OCI-LY1 (cell line): ENCODE measurements around the gene PRSS8.

Experiments used
- H2AFZ ChIP-seq: fragments of 200-600 bp; sonication (generic), shearing (Covaris generic); 2 replicates; pipeline ENCODE4 v1.6.0; 2014; ENCODE audit warnings: antibody characterized with exemption, mild to moderate bottlenecking, low read length
- H3F3A ChIP-seq: fragments of 200-600 bp; sonication (generic), shearing (Covaris generic); 2 replicates; pipeline ENCODE4 v1.6.0; 2014; ENCODE audit warnings: mild to moderate bottlenecking, antibody characterized with exemption, low read length, moderate library complexity; ENCODE audit not compliant: insufficient read depth
- H3K27ac ChIP-seq: fragments of 200-600 bp; sonication (generic); 2 replicates; pipeline ENCODE4 v1.5.1; 2014; ENCODE audit warnings: low read length, mixed run types, mild to moderate bottlenecking, low read depth; ENCODE audit not compliant: poor library complexity, severe bottlenecking
- H3K27me3 ChIP-seq: fragments of 200-600 bp; sonication (generic); 2 replicates; pipeline ENCODE4 v1.6.0; 2014; ENCODE audit warnings: antibody characterized with exemption, mild to moderate bottlenecking, low read length, moderate library complexity; ENCODE audit not compliant: insufficient read depth
- H3K36me3 ChIP-seq: fragments of 200-600 bp; sonication (generic); 2 replicates; pipeline ENCODE4 v1.6.1; 2014; ENCODE audit warnings: mild to moderate bottlenecking, antibody characterized with exemption, low read length, moderate library complexity, mixed read lengths; ENCODE audit not compliant: insufficient read depth
- H3K4me1 ChIP-seq: fragments of 200-600 bp; sonication (generic); 2 replicates; pipeline ENCODE4 v1.5.1; 2014; ENCODE audit warnings: mild to moderate bottlenecking, low read length, moderate library complexity; ENCODE audit not compliant: insufficient read depth, severe bottlenecking
- H3K4me2 ChIP-seq: fragments of 200-600 bp; sonication (generic), shearing (Covaris generic); 2 replicates; pipeline ENCODE4 v1.6.1; 2014; ENCODE audit warnings: low read length
- H3K4me3 ChIP-seq: fragments of 200-600 bp; sonication (generic); 2 replicates; pipeline ENCODE4 v1.5.1; 2014; ENCODE audit warnings: low read length, low read depth, mild to moderate bottlenecking, mixed read lengths; ENCODE audit not compliant: poor library complexity, severe bottlenecking
- H3K79me2 ChIP-seq: fragments of 200-600 bp; shearing (Covaris generic); 2 replicates; pipeline ENCODE4 v1.6.1; 2016; ENCODE audit warnings: mixed run types, low read length, mixed read lengths; ENCODE audit not compliant: insufficient read depth
- H3K9ac ChIP-seq: fragments of 200-600 bp; sonication (generic), shearing (Covaris generic); 2 replicates; pipeline ENCODE4 v1.6.1; 2014; ENCODE audit warnings: mild to moderate bottlenecking, low read length, mixed read lengths
- H3K9me2 ChIP-seq: fragments of 200-600 bp; sonication (generic), shearing (Covaris generic); 2 replicates; pipeline ENCODE4 v1.6.1; 2014; ENCODE audit warnings: low read depth, mild to moderate bottlenecking, low read length, mixed read lengths
- H3K9me3 ChIP-seq: fragments of 200-600 bp; shearing (Covaris generic); 2 replicates; pipeline ENCODE4 v1.6.1; 2014; ENCODE audit warnings: low read length, mixed read lengths
- H4K20me1 ChIP-seq: fragments of 200-600 bp; sonication (generic), shearing (Covaris generic); 2 replicates; pipeline ENCODE4 v1.6.0; 2016; ENCODE audit warnings: mild to moderate bottlenecking, low read length; ENCODE audit not compliant: insufficient read depth
- CTCF ChIP-seq: fragments of 200-600 bp; sonication (generic), shearing (Covaris generic); IDR thresholded peaks from 2 replicates; pipeline ENCODE4 v1.5.1; 2017; ENCODE audit warnings: mild to moderate bottlenecking, antibody characterized with exemption, low read length, moderate library complexity, mixed read lengths
- EZH2 ChIP-seq: fragments of 200-600 bp; sonication (generic), shearing (Covaris generic); IDR thresholded peaks from 2 replicates; pipeline ENCODE4 v1.8.0; 2017; ENCODE audit warnings: borderline replicate concordance, mixed run types, mild to moderate bottlenecking, antibody characterized with exemption, low read length, moderate library complexity, mixed read lengths

PRSS8 gene

GRCh38 chr16:31086629-31086906, 49.0 kb downstream of the PRSS8 start:
- H3K9me2 ChIP-seq = no peaks in the 10 kb centered on the region
- no peaks in the 10 kb centered on the region for H3K9me3 ChIP-seq
- no peak overlapping the region for H3K4me3 ChIP-seq
- H3F3A ChIP-seq = no peaks in the 10 kb centered on the region
- no peaks in the 10 kb centered on the region for H3K27me3 ChIP-seq
- TF ChIP-seq EZH2 (no peak), CTCF (no peak)
- H3K9ac ChIP-seq = no peak overlapping the region
- H4K20me1 ChIP-seq = no peaks in the 10 kb centered on the region
- no peaks in the 10 kb centered on the region for H3K79me2 ChIP-seq
- no peak overlapping the region for H3K27ac ChIP-seq
- H3K4me1 ChIP-seq = no peaks in the 10 kb centered on the region
- H3K4me2 ChIP-seq = no peak overlapping the region
- peaks cover 31% of the 10 kb centered on the region; the same call in 1 of the 2 replicates for H3K36me3 ChIP-seq
- no peak overlapping the region for H2AFZ ChIP-seq

GRCh38 chr16:31085873-31086628, 49.5 kb downstream of the PRSS8 start:
- Histone ChIP-seq H2AFZ (no peak overlapping the region), H3K27me3 (no peaks in the 10 kb centered on the region), H3K9me3 (no peaks in the 10 kb centered on the region), H3K4me2 (no peak overlapping the region), H3K79me2 (no peaks in the 10 kb centered on the region), H3K9me2 (no peaks in the 10 kb centered on the region), H4K20me1 (no peaks in the 10 kb centered on the region), H3K4me3 (no peak overlapping the region), H3K36me3 (peaks cover 30% of the 10 kb centered on the region; the same call in 1 of the 2 replicates), H3K9ac (no peak overlapping the region), H3F3A (no peaks in the 10 kb centered on the region), H3K4me1 (no peaks in the 10 kb centered on the region), H3K27ac (no peak overlapping the region)
- TF ChIP-seq CTCF = no peak
- TF ChIP-seq EZH2 = no peak

- H3K36me3 ChIP-seq = peaks cover 30% of the 10 kb centered on the region; the same call in 1 of the 2 replicates
- no peak overlapping the region for H2AFZ ChIP-seq
- H4K20me1 ChIP-seq = no peaks in the 10 kb centered on the region
- TF ChIP-seq EZH2 (no peak), CTCF (no peak)
- no peaks in the 10 kb centered on the region for H3K27me3 ChIP-seq
- no peak overlapping the region for H3K9ac ChIP-seq
- H3K79me2 ChIP-seq = no peaks in the 10 kb centered on the region
- no peaks in the 10 kb centered on the region for H3K4me1 ChIP-seq
- H3K27ac ChIP-seq = no peak overlapping the region
- no peaks in the 10 kb centered on the region for H3K9me3 ChIP-seq
- H3K4me3 ChIP-seq = no peak overlapping the region
- no peaks in the 10 kb centered on the region for H3K9me2 ChIP-seq
- H3F3A ChIP-seq = no peaks in the 10 kb centered on the region
- H3K4me2 ChIP-seq = no peak overlapping the region
These were observed 50.1 kb downstream of the PRSS8 start for GRCh38 chr16:31085411-31085810.
